ENCODE results near the gene SERPINA5. TPM values are rescaled to one million over a fixed set of nuclear protein-coding genes. Genes with fewer than 3 reads are reported as not detected.
A peak's percentile ranks its signal among the peaks of the same experiment; 100 is the strongest.

Gene SERPINA5
- total and polyA plus RNA-seq, 3 donors from 2014 or later, result 940 to 1,170 (median 1,154) TPM

- Histone ChIP-seq H3K4me3 (no peak overlapping the region), H3K36me3 (ENCODE audit: low read depth, missing control alignments) (no peaks in the 10 kb centered on the region), H3K9me3 (no peaks in the 10 kb centered on the region), H3K27ac (no peak overlapping the region), H3K4me1 (peaks cover 19% of the 10 kb centered on the region), H3K27me3 (no peaks in the 10 kb centered on the region)
- TF ChIP-seq POLR2A (IDR thresholded peaks at IDR 0.05), result no peak
- TF ChIP-seq, protein P1, sequence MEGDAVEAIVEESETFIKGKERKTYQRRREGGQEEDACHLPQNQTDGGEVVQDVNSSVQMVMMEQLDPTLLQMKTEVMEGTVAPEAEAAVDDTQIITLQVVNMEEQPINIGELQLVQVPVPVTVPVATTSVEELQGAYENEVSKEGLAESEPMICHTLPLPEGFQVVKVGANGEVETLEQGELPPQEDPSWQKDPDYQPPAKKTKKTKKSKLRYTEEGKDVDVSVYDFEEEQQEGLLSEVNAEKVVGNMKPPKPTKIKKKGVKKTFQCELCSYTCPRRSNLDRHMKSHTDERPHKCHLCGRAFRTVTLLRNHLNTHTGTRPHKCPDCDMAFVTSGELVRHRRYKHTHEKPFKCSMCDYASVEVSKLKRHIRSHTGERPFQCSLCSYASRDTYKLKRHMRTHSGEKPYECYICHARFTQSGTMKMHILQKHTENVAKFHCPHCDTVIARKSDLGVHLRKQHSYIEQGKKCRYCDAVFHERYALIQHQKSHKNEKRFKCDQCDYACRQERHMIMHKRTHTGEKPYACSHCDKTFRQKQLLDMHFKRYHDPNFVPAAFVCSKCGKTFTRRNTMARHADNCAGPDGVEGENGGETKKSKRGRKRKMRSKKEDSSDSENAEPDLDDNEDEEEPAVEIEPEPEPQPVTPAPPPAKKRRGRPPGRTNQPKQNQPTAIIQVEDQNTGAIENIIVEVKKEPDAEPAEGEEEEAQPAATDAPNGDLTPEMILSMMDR (IDR thresholded peaks at IDR 0.05), result no peak
- no peak for DNase-seq
- intact Hi-C loops (cut with DNase I; ENCODE audit: low total_unique reads), result no loop called here
- 75 to 96% methylated on average over 6 of the region's 6 CpGs for WGBS, 2 donors
Measured at GRCh38 chr14:94578712-94579111, 2.5 kb upstream of the SERPINA5 start.

GRCh38 chr14:94582199-94582750 lies 1.0 kb downstream of the SERPINA5 start:
- intact Hi-C loops (cut with DNase I; ENCODE audit: low total_unique reads), result no loop called here
- WGBS, 2 donors, result 32 to 35% methylated on average over 7 of the region's 7 CpGs
- TF ChIP-seq POLR2A (IDR thresholded peaks at IDR 0.05), result no peak
- TF ChIP-seq, protein P1 (IDR thresholded peaks at IDR 0.05), result no peak
- H3K36me3 ChIP-seq (ENCODE audit: low read depth, missing control alignments), result no peaks in the 10 kb centered on the region
- peak overlapping the region; percentile 82 to 83 for H3K27ac ChIP-seq
- H3K4me1 ChIP-seq, result peaks cover 52% of the 10 kb centered on the region
- peak; percentile 84 for DNase-seq
- H3K9me3 ChIP-seq, result no peaks in the 10 kb centered on the region
- no peaks in the 10 kb centered on the region for H3K27me3 ChIP-seq
- peak overlapping the region; percentile 55 to 61 for H3K4me3 ChIP-seq

DNA sequence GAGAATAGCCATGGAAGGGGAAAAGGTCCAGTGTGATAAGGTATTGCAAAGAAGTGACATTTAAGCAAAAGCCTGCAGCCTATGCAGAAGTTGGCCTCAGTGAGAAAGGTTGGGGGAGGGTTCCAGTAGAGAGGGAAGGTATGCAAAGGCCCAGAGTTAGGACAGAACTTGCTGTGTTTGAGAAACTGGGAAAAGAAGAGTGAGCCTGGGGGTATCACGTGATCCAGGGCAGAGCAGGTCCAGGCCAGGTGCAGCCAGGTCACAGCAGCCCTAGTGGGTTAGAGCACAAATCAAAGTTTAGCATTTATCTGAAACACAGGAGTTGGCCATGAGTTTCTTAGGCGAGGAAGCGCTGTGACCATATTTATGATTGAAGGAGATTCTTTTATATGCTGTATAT lies 1.6 kb downstream of the SERPINA5 start:
- no peak for DNase-seq
- intact Hi-C loops (cut with DNase I; ENCODE audit: low total_unique reads), result no loop called here
- Histone ChIP-seq H3K27ac (peak overlapping the region; percentile 82 to 83), H3K4me1 (peaks cover 57% of the 10 kb centered on the region), H3K4me3 (peak overlapping the region; percentile 55 to 61), H3K9me3 (no peaks in the 10 kb centered on the region), H3K27me3 (no peaks in the 10 kb centered on the region), H3K36me3 (ENCODE audit: low read depth, missing control alignments) (no peaks in the 10 kb centered on the region)
- WGBS, 2 donors, result 56 to 74% methylated on average over 3 of the region's 3 CpGs
- no peak for TF ChIP-seq POLR2A (IDR thresholded peaks at IDR 0.05)
- TF ChIP-seq, protein P1 (IDR thresholded peaks at IDR 0.05), result no peak

GRCh38 chr14:94583557-94583956 lies 2.3 kb downstream of the SERPINA5 start:
- H3K9me3 ChIP-seq, result no peaks in the 10 kb centered on the region
- no peak for DNase-seq
- intact Hi-C loops (cut with DNase I; ENCODE audit: low total_unique reads), result no loop called here
- H3K27ac ChIP-seq, result peak overlapping the region; percentile 82 to 83
- 61 to 71% methylated on average over 4 of the region's 4 CpGs for WGBS, 2 donors
- no peaks in the 10 kb centered on the region for H3K27me3 ChIP-seq
- H3K36me3 ChIP-seq (ENCODE audit: low read depth, missing control alignments), result no peaks in the 10 kb centered on the region
- peaks cover 64% of the 10 kb centered on the region for H3K4me1 ChIP-seq
- TF ChIP-seq, protein P1 (IDR thresholded peaks at IDR 0.05), result no peak
- no peak for TF ChIP-seq POLR2A (IDR thresholded peaks at IDR 0.05)
- H3K4me3 ChIP-seq, result peak overlapping the region in 1 of 2 donors; percentile 61

Data from testis (tissue), 3 donors.